Measurements from ENCODE around the gene MAPK11. TPM values are rescaled to one million over a fixed set of nuclear protein-coding genes. Genes with fewer than 3 reads are reported as not detected.
A peak's percentile ranks its signal among the peaks of the same experiment; 100 is the strongest.

Gene MAPK11
- total and polyA plus RNA-seq, 4 donors = 8.3 to 15.3 (median 11.9) TPM

- Histone ChIP-seq H3K9me3 (ENCODE audit: control insufficient read depth in 4 of 4, insufficient read depth in 3 of 4, low read length in 3 of 4) (no peaks in the 10 kb centered on the region), H3K9ac (ENCODE audit: insufficient read depth in 1 of 2, low read length in 2 of 2) (no peak overlapping the region), H3K27ac (ENCODE audit: low read depth in 1 of 2, low read length in 1 of 2) (no peak overlapping the region), H3K4me1 (ENCODE audit: control insufficient read depth in 5 of 5, insufficient read depth in 5 of 5, low read length in 5 of 5) (peaks cover 0 to 30% (median 18%) of the 10 kb centered on the region in 5 donors), H3K36me3 (ENCODE audit: control insufficient read depth in 4 of 4, insufficient read depth in 4 of 4, low read length in 4 of 4) (peaks cover 0 to 20% (median 4%) of the 10 kb centered on the region in 4 donors), H3K27me3 (ENCODE audit: control insufficient read depth in 3 of 3, insufficient read depth in 3 of 3, low read length in 2 of 3) (no peaks in the 10 kb centered on the region), H3K4me3 (no peak overlapping the region)
- DNase-seq (peak in 1 of 3 donors; percentile 38), ATAC-seq (ENCODE audit: insufficient read depth, low FRiP score) (no peak)
- TF ChIP-seq, protein P1, sequence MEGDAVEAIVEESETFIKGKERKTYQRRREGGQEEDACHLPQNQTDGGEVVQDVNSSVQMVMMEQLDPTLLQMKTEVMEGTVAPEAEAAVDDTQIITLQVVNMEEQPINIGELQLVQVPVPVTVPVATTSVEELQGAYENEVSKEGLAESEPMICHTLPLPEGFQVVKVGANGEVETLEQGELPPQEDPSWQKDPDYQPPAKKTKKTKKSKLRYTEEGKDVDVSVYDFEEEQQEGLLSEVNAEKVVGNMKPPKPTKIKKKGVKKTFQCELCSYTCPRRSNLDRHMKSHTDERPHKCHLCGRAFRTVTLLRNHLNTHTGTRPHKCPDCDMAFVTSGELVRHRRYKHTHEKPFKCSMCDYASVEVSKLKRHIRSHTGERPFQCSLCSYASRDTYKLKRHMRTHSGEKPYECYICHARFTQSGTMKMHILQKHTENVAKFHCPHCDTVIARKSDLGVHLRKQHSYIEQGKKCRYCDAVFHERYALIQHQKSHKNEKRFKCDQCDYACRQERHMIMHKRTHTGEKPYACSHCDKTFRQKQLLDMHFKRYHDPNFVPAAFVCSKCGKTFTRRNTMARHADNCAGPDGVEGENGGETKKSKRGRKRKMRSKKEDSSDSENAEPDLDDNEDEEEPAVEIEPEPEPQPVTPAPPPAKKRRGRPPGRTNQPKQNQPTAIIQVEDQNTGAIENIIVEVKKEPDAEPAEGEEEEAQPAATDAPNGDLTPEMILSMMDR (IDR thresholded peaks at IDR 0.05; ENCODE audit: control extremely low read depth, extremely low read depth) = no peak
- WGBS, 2 donors = 41 to 42% methylated on average over 20 to 26 of the region's 26 CpGs
These were observed 2.0 kb upstream of the MAPK11 start for GRCh38 chr22:50272044-50272802.

- TF ChIP-seq, protein P1 (IDR thresholded peaks at IDR 0.05; ENCODE audit: control extremely low read depth, extremely low read depth) = no peak
- Histone ChIP-seq H3K27ac (ENCODE audit: low read depth in 1 of 2, low read length in 1 of 2) (no peak overlapping the region), H3K9ac (ENCODE audit: insufficient read depth in 1 of 2, low read length in 2 of 2) (no peak overlapping the region), H3K27me3 (ENCODE audit: control insufficient read depth in 3 of 3, insufficient read depth in 3 of 3, low read length in 2 of 3) (no peaks in the 10 kb centered on the region), H3K36me3 (ENCODE audit: control insufficient read depth in 4 of 4, insufficient read depth in 4 of 4, low read length in 4 of 4) (peaks cover 0 to 20% (median 4%) of the 10 kb centered on the region in 4 donors), H3K9me3 (ENCODE audit: control insufficient read depth in 4 of 4, insufficient read depth in 3 of 4, low read length in 3 of 4) (no peaks in the 10 kb centered on the region), H3K4me3 (peak overlapping the region; percentile 4), H3K4me1 (ENCODE audit: control insufficient read depth in 5 of 5, insufficient read depth in 5 of 5, low read length in 5 of 5) (peaks cover 0 to 30% (median 18%) of the 10 kb centered on the region in 5 donors)
- WGBS, 2 donors = 0 to 1% methylated on average over 32 to 45 of the region's 45 CpGs
- DNase-seq (peak in 2 of 3 donors; percentile 61 to 65), ATAC-seq (ENCODE audit: insufficient read depth, low FRiP score) (peak; percentile 5)
These were observed 1.4 kb upstream of the MAPK11 start for GRCh38 chr22:50271519-50271970.

GRCh38 chr22:50270666-50271394 is 650 bp upstream of the MAPK11 start:
- DNase-seq = peak; percentile 59 to 75 (median 75)
- Histone ChIP-seq H3K9ac (ENCODE audit: insufficient read depth in 1 of 2, low read length in 2 of 2) (no peak overlapping the region), H3K36me3 (ENCODE audit: control insufficient read depth in 4 of 4, insufficient read depth in 4 of 4, low read length in 4 of 4) (peaks cover 0 to 13% (median 4%) of the 10 kb centered on the region in 4 donors), H3K27me3 (ENCODE audit: control insufficient read depth in 3 of 3, insufficient read depth in 3 of 3, low read length in 2 of 3) (no peaks in the 10 kb centered on the region), H3K4me1 (ENCODE audit: control insufficient read depth in 5 of 5, insufficient read depth in 5 of 5, low read length in 5 of 5) (peaks cover 0 to 30% (median 18%) of the 10 kb centered on the region in 5 donors), H3K27ac (ENCODE audit: low read depth in 1 of 2, low read length in 1 of 2) (peak overlapping the region; percentile 46 to 62), H3K9me3 (ENCODE audit: control insufficient read depth in 4 of 4, insufficient read depth in 3 of 4, low read length in 3 of 4) (no peaks in the 10 kb centered on the region), H3K4me3 (peak overlapping the region; percentile 12)
- TF ChIP-seq, protein P1 (IDR thresholded peaks at IDR 0.05; ENCODE audit: control extremely low read depth, extremely low read depth) = no peak
- peak; percentile 38 for ATAC-seq (ENCODE audit: insufficient read depth, low FRiP score)
- 1% methylated on average over 53 of the region's 53 CpGs for WGBS, 2 donors
